Trophoblast cell (in vitro differentiated cells and primary cell): ENCODE results near the gene NOS1AP.

Experiments
- DNase-seq, 2 donors: peaks; one replicate each; pipeline ENCODE4 v3.0.0-alpha.2; 2016
- H2AFZ ChIP-seq: 2 replicates; pipeline ENCODE4 v1.6.1; 2013; ENCODE audit warnings: low read length, moderate library complexity, mild to moderate bottlenecking; ENCODE audit not compliant: insufficient read depth, poor library complexity
- H2AK5ac ChIP-seq: 2 replicates; pipeline ENCODE4 v1.6.1; 2013; ENCODE audit warnings: mild to moderate bottlenecking, low read length
- H2BK120ac ChIP-seq: 2 replicates; pipeline ENCODE4 v1.6.1; 2013; ENCODE audit warnings: low read length, mild to moderate bottlenecking, moderate library complexity; ENCODE audit not compliant: insufficient read depth, poor library complexity
- H2BK12ac ChIP-seq: 2 replicates; pipeline ENCODE4 v1.6.1; 2013; ENCODE audit warnings: mild to moderate bottlenecking, low read length, moderate library complexity
- H2BK5ac ChIP-seq: 2 replicates; pipeline ENCODE4 v1.6.1; 2013; ENCODE audit warnings: low read length, low read depth, moderate library complexity, mild to moderate bottlenecking; ENCODE audit not compliant: poor library complexity
- H3K14ac ChIP-seq: 2 replicates; pipeline ENCODE4 v1.6.1; 2013; ENCODE audit warnings: mild to moderate bottlenecking, low read length
- H3K18ac ChIP-seq: 2 replicates; pipeline ENCODE4 v1.6.1; 2013; ENCODE audit warnings: mild to moderate bottlenecking, low read length
- H3K23ac ChIP-seq: 2 replicates; pipeline ENCODE4 v1.6.1; 2013; ENCODE audit warnings: low read length
- H3K27ac ChIP-seq: 2 replicates; pipeline ENCODE4 v1.5.1; 2013; ENCODE audit warnings: low read depth, mild to moderate bottlenecking, inconsistent platforms, low read length, moderate library complexity
- H3K27me3 ChIP-seq: 2 replicates; pipeline ENCODE4 v1.6.1; 2013; ENCODE audit warnings: inconsistent platforms, mild to moderate bottlenecking, low read length, moderate library complexity; ENCODE audit not compliant: insufficient read depth
- H3K36me3 ChIP-seq, 2 experiments: 1 replicate in 1 of 2; 2 replicates in 1 of 2; pipeline ENCODE4 v1.6.1; 2013; ENCODE audit warnings: low read length in 2 of 2, mild to moderate bottlenecking in 2 of 2, moderate library complexity in 1 of 2; ENCODE audit not compliant: insufficient read depth in 2 of 2, control insufficient read depth in 1 of 2
- H3K4ac ChIP-seq: 2 replicates; pipeline ENCODE4 v1.6.1; 2013; ENCODE audit warnings: low read depth, mild to moderate bottlenecking, low read length, moderate library complexity
- H3K4me1 ChIP-seq, 2 experiments: 1 replicate in 1 of 2; 2 replicates in 1 of 2; pipeline ENCODE4 v1.6.1; 2013; ENCODE audit warnings: low read length in 2 of 2, mild to moderate bottlenecking in 2 of 2, moderate library complexity in 1 of 2; ENCODE audit not compliant: insufficient read depth in 2 of 2, control insufficient read depth in 1 of 2
- H3K4me2 ChIP-seq: 2 replicates; pipeline ENCODE4 v1.6.1; 2013; ENCODE audit warnings: inconsistent platforms, mild to moderate bottlenecking, low read length, moderate library complexity
- H3K4me3 ChIP-seq: 2 replicates; pipeline ENCODE4 v1.5.1; 2013; ENCODE audit warnings: mild to moderate bottlenecking, low read depth, low read length, inconsistent platforms
- H3K79me1 ChIP-seq: one replicate; pipeline ENCODE4 v1.6.1; 2013; ENCODE audit warnings: low read length
- H3K79me2 ChIP-seq: 2 replicates; pipeline ENCODE4 v1.6.1; 2013; ENCODE audit warnings: low read length, mild to moderate bottlenecking; ENCODE audit not compliant: control insufficient read depth, insufficient read depth, poor library complexity
- H3K9ac ChIP-seq: 2 replicates; pipeline ENCODE4 v1.6.1; 2013; ENCODE audit warnings: mild to moderate bottlenecking, low read length
- H3K9me3 ChIP-seq: 2 replicates; pipeline ENCODE4 v1.6.1; 2013; ENCODE audit warnings: low read depth, mild to moderate bottlenecking, control low read depth, inconsistent platforms, low read length; ENCODE audit not compliant: insufficient read depth
- H4K12ac ChIP-seq: 2 replicates; pipeline ENCODE4 v1.6.1; 2013; ENCODE audit warnings: low read depth, mild to moderate bottlenecking, low read length, moderate library complexity
- H4K8ac ChIP-seq: 2 replicates; pipeline ENCODE4 v1.6.1; 2013; ENCODE audit warnings: low read depth, mild to moderate bottlenecking, low read length, moderate library complexity
- H4K91ac ChIP-seq: one replicate; pipeline ENCODE4 v1.6.1; 2013; ENCODE audit warnings: low read depth, mild to moderate bottlenecking, low read length, moderate library complexity
- WGBS: extraction: QIAGEN DNeasy Blood & Tissue Kit; methylation state at CpG from one replicate; pipeline ENCODE4 v1.1.7; 2013; ENCODE audit warnings: missing lambda C conversion rate; ENCODE audit not compliant: insufficient read length, insufficient coverage; ENCODE audit errors: extremely low coverage; 5-methylcytosine and 5-hydroxymethylcytosine counted together

NOS1AP gene

DNA sequence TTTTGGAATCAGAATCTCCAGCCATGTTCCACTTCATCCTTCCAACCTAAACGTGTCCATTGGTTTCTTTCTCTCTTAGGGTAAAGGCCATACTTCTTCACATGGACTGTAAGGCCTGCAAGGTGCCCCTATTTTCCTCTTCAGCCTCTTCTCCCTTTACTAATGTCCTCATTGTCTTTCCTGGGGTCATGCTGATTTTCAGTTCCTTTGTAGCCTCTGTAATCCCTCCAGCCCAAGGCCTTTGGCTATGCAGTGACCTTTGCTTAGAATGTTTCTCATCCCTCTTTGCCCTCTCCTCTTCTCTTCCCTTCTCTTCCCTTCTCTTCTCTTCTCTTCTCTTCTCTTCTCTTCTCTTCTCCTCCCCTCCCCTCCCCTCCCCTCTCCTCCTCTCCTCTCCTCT lies 194.6 kb downstream of the NOS1AP start:
- Histone ChIP-seq H2BK5ac (no peak overlapping the region), H3K4me2 (no peak overlapping the region), H3K4me1 (no peaks in the 10 kb centered on the region), H4K91ac (no peak overlapping the region), H2BK120ac (no peak overlapping the region), H3K79me2 (no peaks in the 10 kb centered on the region), H3K14ac (no peak overlapping the region), H4K12ac (no peak overlapping the region), H4K8ac (no peak overlapping the region), H3K36me3 (no peaks in the 10 kb centered on the region), H3K27ac (no peak overlapping the region), H3K18ac (no peak overlapping the region), H2AK5ac (no peak overlapping the region), H3K9ac (no peak overlapping the region), H2BK12ac (no peak overlapping the region), H2AFZ (no peak overlapping the region), H3K27me3 (no peaks in the 10 kb centered on the region), H3K4me3 (no peak overlapping the region), H3K9me3 (no peaks in the 10 kb centered on the region), H3K23ac (no peak overlapping the region), H3K79me1 (no peaks in the 10 kb centered on the region), H3K4ac (no peak overlapping the region)
- no peak for DNase-seq
- whole genome bisulfite sequencing: no CpG with 5 or more reads among the region's 1 CpG

DNA sequence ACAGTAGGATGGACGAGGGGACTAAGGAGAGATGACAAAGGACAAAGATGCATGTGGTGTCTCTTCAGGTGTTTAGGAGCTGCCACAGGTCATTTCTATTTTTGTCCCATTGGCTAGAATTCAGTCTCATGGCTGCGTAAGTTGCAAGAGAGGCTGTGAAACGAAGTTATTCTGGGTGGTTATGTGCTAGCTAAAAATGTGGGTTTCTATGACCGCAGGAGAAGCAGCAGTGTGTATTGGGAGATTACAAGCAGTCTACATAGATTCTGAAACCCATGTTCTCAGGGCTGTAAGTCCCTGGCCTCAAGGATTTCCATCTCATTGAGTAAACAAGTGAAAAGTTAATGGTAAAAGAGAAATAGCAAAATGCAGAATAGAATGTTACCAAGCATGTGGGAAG lies 196.5 kb downstream of the NOS1AP start:
- Histone ChIP-seq H4K8ac (no peak overlapping the region), H2BK5ac (no peak overlapping the region), H3K79me1 (no peaks in the 10 kb centered on the region), H3K27me3 (no peaks in the 10 kb centered on the region), H3K23ac (no peak overlapping the region), H2BK120ac (no peak overlapping the region), H3K36me3 (no peaks in the 10 kb centered on the region), H3K4me3 (no peak overlapping the region), H4K12ac (no peak overlapping the region), H4K91ac (no peak overlapping the region), H3K9me3 (no peaks in the 10 kb centered on the region), H3K4ac (no peak overlapping the region), H3K4me1 (no peaks in the 10 kb centered on the region), H3K9ac (no peak overlapping the region), H2AK5ac (no peak overlapping the region), H3K4me2 (no peak overlapping the region), H3K27ac (no peak overlapping the region), H3K14ac (no peak overlapping the region), H3K79me2 (no peaks in the 10 kb centered on the region), H2AFZ (no peak overlapping the region), H2BK12ac (no peak overlapping the region), H3K18ac (no peak overlapping the region)
- WGBS: no CpG with 5 or more reads among the region's 4 CpGs
- no peak for DNase-seq

DNA sequence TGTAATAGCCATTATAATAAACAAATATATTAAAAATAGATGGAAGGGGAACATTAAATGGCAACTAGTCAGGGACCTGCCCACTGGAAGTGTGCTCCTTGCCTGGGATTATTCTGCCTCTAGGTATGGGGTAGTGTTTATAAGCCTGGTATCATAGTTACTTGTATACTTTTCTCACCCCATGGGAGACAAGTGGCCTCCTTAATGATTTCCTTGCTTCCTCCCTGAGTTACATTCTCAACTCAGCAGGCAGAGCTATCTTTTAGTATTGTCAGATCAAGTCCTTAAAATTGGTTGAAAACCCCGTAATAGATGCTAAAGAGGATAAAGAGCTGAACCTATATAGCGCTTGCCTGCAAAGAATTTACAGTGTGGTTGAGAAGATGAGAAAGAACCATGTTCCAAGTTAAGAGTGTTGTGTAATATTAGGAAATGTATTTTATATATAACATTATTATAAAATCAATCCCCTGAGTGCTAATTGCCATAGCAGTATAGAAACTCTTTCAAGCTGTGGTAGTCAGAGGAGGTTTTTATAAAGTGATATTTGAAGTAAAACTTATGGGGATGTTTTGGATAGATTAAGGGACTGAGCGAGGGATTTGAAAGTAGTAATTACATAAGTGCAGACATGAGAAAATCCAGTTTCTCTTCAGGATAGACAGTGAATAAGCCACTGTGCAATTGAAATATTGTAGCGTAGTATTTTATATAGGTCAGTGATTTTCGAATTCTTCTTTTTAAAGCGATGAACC lies 200.7 kb downstream of the NOS1AP start:
- Histone ChIP-seq H3K36me3 (no peaks in the 10 kb centered on the region), H3K4me2 (no peak overlapping the region), H3K9ac (no peak overlapping the region), H2BK120ac (no peak overlapping the region), H3K18ac (no peak overlapping the region), H2BK5ac (no peak overlapping the region), H3K4ac (no peak overlapping the region), H3K79me1 (no peaks in the 10 kb centered on the region), H4K91ac (no peak overlapping the region), H3K9me3 (no peaks in the 10 kb centered on the region), H3K4me3 (no peak overlapping the region), H4K8ac (no peak overlapping the region), H3K27ac (no peak overlapping the region), H2AK5ac (no peak overlapping the region), H3K14ac (no peak overlapping the region), H4K12ac (no peak overlapping the region), H2BK12ac (no peak overlapping the region), H3K4me1 (no peaks in the 10 kb centered on the region), H3K23ac (no peak overlapping the region), H3K27me3 (no peaks in the 10 kb centered on the region), H3K79me2 (no peaks in the 10 kb centered on the region), H2AFZ (no peak overlapping the region)
- no peak for DNase-seq
- 100% methylated on average over 1 of the region's 6 CpGs for WGBS

DNA sequence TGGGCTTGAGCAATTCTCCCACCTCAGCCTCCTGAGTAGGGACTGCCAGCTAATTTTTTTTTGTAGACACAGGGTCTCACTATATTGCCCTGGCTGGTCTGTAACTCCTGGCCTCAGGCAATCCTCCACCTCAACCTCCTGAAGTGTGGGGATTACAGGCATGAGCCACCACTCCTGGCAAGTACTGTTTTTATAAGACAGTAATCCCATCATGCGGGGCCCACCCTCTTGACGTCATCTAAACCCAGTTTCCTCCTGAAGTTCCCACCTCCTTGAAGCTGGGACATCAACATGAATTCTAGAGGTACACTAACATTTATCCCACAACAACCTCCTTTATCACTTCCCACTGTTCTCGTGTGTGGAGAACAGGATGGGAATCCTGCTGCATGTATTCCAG lies 202.5 kb downstream of the NOS1AP start:
- Histone ChIP-seq H3K4me3 (no peak overlapping the region), H4K8ac (no peak overlapping the region), H2BK5ac (no peak overlapping the region), H2BK120ac (no peak overlapping the region), H3K79me2 (no peaks in the 10 kb centered on the region), H2AK5ac (no peak overlapping the region), H3K36me3 (no peaks in the 10 kb centered on the region), H2AFZ (no peak overlapping the region), H4K91ac (no peak overlapping the region), H3K27ac (no peak overlapping the region), H4K12ac (no peak overlapping the region), H3K27me3 (no peaks in the 10 kb centered on the region), H3K18ac (no peak overlapping the region), H3K79me1 (no peaks in the 10 kb centered on the region), H3K4ac (no peak overlapping the region), H3K4me2 (no peak overlapping the region), H3K9ac (no peak overlapping the region), H2BK12ac (no peak overlapping the region), H3K14ac (no peak overlapping the region), H3K9me3 (no peaks in the 10 kb centered on the region), H3K4me1 (no peaks in the 10 kb centered on the region), H3K23ac (no peak overlapping the region)
- WGBS: no CpG with 5 or more reads among the region's 3 CpGs
- DNase-seq: no peak
